ENCODE results near the gene BTRC.

DNA sequence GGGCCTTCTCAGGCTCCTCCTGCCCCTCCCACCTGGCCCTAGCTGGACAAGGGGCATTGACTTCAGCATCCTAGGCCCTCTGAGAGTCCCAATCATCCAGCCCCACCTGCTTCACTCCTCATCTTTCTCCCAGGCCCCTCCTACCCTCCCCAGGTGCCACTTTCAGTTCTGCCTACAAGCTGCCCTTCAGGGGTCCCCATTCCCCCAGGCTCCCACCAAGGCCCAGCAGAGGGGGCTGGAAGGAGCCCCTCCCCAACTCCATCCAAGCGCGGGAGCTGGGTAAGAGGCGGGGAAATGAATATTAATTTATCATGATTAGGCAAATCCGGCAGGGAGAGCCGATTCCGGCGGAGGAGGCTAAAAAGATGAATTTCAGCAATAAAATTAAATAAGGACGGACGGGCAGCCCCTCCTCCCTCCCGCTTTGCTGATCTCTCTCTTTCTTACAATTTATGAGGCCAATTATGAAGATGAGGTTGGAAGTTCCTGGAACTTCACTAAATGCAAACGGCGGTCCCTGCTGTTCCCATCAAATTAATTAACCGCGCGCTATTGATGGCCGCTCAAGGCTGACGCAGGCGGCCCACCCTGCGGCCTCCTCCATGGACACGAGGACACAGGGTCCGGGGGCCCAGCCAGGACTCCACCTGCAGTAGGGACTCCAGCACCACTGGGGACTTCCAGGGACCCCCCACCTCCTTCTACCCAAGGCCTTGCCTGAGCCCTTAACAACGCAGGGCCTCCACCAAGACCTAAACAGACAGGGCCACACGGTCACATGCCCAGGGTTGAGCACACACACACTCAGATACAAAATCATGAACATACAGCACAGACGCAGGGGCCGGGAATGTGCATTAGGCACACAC is 220.2 kb downstream of the BTRC start:
- no peak for TF ChIP-seq EZH2phosphoT487 (IDR thresholded peaks at IDR 0.05; ENCODE audit: insufficient read depth, low read depth)
- no peak for TF ChIP-seq EZH2 (IDR thresholded peaks at IDR 0.05; ENCODE audit: insufficient read depth, poor library complexity, severe bottlenecking)
